HL-60 (cell line): Measurements from ENCODE around the gene C11orf87.

Experiments used
- DNase-seq, 2 experiments: peaks; one replicate each; pipeline ENCODE4 v3.0.0-alpha.2; 2010 to 2020; ENCODE audit warnings: low read depth in 1 of 2, low spot score in 1 of 2
- H3K27ac ChIP-seq: fragments of 250-450 bp; sonication (Bioruptor Pico); replicated peaks from 2 replicates; pipeline ENCODE4 v1.5.1; 2020; ENCODE audit warnings: mild to moderate bottlenecking, moderate library complexity
- H3K27me3 ChIP-seq: fragments of 250-450 bp; sonication (Bioruptor Pico); 2 replicates; pipeline ENCODE4 v1.5.1; 2021; ENCODE audit warnings: mild to moderate bottlenecking, moderate library complexity; ENCODE audit not compliant: insufficient read depth, poor library complexity, severe bottlenecking
- H3K4me3 ChIP-seq: replicated peaks from 2 replicates; pipeline ENCODE4 v1.5.1; 2011; ENCODE audit warnings: mild to moderate bottlenecking, control low read depth, low read length; ENCODE audit not compliant: insufficient read depth
- CTCF ChIP-seq: IDR thresholded peaks from one replicate; pipeline ENCODE4 v1.5.1; 2011; ENCODE audit warnings: low read length, control low read depth, inconsistent platforms; ENCODE audit not compliant: insufficient read depth
- GABPA ChIP-seq: IDR thresholded peaks from 2 replicates; pipeline ENCODE4 v1.6.1; 2012; ENCODE audit warnings: low read depth
- POLR2AphosphoS5 ChIP-seq: IDR thresholded peaks from 2 replicates; pipeline ENCODE4 v1.6.1; 2012; ENCODE audit warnings: low read depth
- REST ChIP-seq: IDR thresholded peaks from 2 replicates; pipeline ENCODE4 v1.6.1; 2012; ENCODE audit warnings: low read depth; ENCODE audit not compliant: insufficient replicate concordance
- SPI1 ChIP-seq: IDR thresholded peaks from 2 replicates; pipeline ENCODE4 v1.6.1; 2012; ENCODE audit warnings: low read depth, mild to moderate bottlenecking, borderline replicate concordance

Gene C11orf87

GRCh38 chr11:109377039-109377742 lies 44.8 kb upstream of the C11orf87 start:
- TF ChIP-seq REST (no peak), GABPA (no peak), SPI1 (no peak), POLR2AphosphoS5 (no peak), CTCF (no peak)
- no peak overlapping the region for H3K4me3 ChIP-seq
- no peak overlapping the region for H3K27ac ChIP-seq
- no peak for DNase-seq
- no peaks in the 10 kb centered on the region for H3K27me3 ChIP-seq

- no peak for TF ChIP-seq CTCF
- TF ChIP-seq GABPA, result no peak
- no peak for TF ChIP-seq REST
- no peak for TF ChIP-seq POLR2AphosphoS5
- no peak for TF ChIP-seq SPI1
- DNase-seq, result no peak
- no peaks in the 10 kb centered on the region for H3K27me3 ChIP-seq
- no peak overlapping the region for H3K27ac ChIP-seq
- H3K4me3 ChIP-seq, result no peak overlapping the region
Measured at GRCh38 chr11:109378034-109378433, 44.0 kb upstream of the C11orf87 start.

- Histone ChIP-seq H3K27ac (no peak overlapping the region), H3K4me3 (no peak overlapping the region), H3K27me3 (no peaks in the 10 kb centered on the region)
- TF ChIP-seq GABPA, result no peak
- TF ChIP-seq REST, result no peak
- no peak for DNase-seq
Measured at GRCh38 chr11:109383306-109383705, 38.7 kb upstream of the C11orf87 start.

GRCh38 chr11:109384873-109385272 lies 37.1 kb upstream of the C11orf87 start:
- no peak for DNase-seq
- Histone ChIP-seq H3K27ac (no peak overlapping the region), H3K27me3 (no peaks in the 10 kb centered on the region), H3K4me3 (no peak overlapping the region)
- TF ChIP-seq SPI1 (no peak), REST (no peak), POLR2AphosphoS5 (no peak), GABPA (no peak), CTCF (no peak)
